Sigmoid colon (tissue), 7 donors: Measurements from ENCODE around the gene CDC42BPA. TPM values are rescaled to one million over a fixed set of nuclear protein-coding genes. Genes with fewer than 3 reads are reported as not detected.
"Not testable (repeated sequence)": the region's sequence is repeated elsewhere in the genome, so short reads cannot be mapped to it uniquely, and the experiment has no call there.

Source experiments
- DNase-seq: peaks from one replicate; pipeline ENCODE4 v3.0.0-alpha.2; 2019
- H3K27ac ChIP-seq, 4 donors: fragments of 200-600 bp; sonication (generic); one replicate each; pipeline ENCODE4 v1.5.1; 2016 to 2019; ENCODE audit warnings: mild to moderate bottlenecking in 1 of 4
- H3K27me3 ChIP-seq, 3 donors: fragments of 200-600 bp; sonication (generic); one replicate each; pipeline ENCODE4 v1.5.1; 2019; ENCODE audit warnings: mild to moderate bottlenecking in 1 of 3
- H3K36me3 ChIP-seq, 4 donors: fragments of 200-600 bp; sonication (generic); one replicate each; pipeline ENCODE4 v1.5.1; 2016 to 2019
- H3K4me1 ChIP-seq, 4 donors: fragments of 200-600 bp; sonication (generic); one replicate each; pipeline ENCODE4 v1.5.1; 2017 to 2019
- H3K4me3 ChIP-seq, 4 donors: fragments of 200-600 bp; sonication (generic); one replicate each; pipeline ENCODE4 v1.5.1; 2017 to 2019; ENCODE audit warnings: mild to moderate bottlenecking in 2 of 4, moderate library complexity in 1 of 4
- H3K9me3 ChIP-seq, 4 donors: fragments of 200-600 bp in 3 of 4; sonication (generic) in 3 of 4; one replicate each; pipeline versions ENCODE4 v1.5.1 to v1.6.1; 2013 to 2019
- EP300 ChIP-seq, 4 donors: sonication (generic); formaldehyde crosslinking; IDR thresholded peaks; one replicate each; pipeline ENCODE4 v1.6.1; 2017; ENCODE audit warnings: antibody characterized with exemption in 4 of 4
- POLR2A ChIP-seq, 2 donors: fragments of 450-650 bp; IDR thresholded peaks; one replicate each; pipeline ENCODE4 v1.6.1; 2016; ENCODE audit warnings: antibody characterized with exemption in 2 of 2, mild to moderate bottlenecking in 2 of 2, moderate library complexity in 2 of 2
- POLR2AphosphoS5 ChIP-seq, 4 donors: sonication (generic); formaldehyde crosslinking; IDR thresholded peaks; one replicate each; pipeline ENCODE4 v1.6.1; 2017; ENCODE audit warnings: antibody characterized with exemption in 4 of 4
- WGBS, 2 donors: extraction: QIAGEN DNeasy Blood & Tissue Kit; methylation state at CpG; one replicate each; pipeline ENCODE4 v1.1.7; 2013; 5-methylcytosine and 5-hydroxymethylcytosine counted together
- intact Hi-C: fragments of 100-400 bp; cut with DNase I; formaldehyde crosslinking; loops from one replicate; pipeline ENCODE4 v1.15.1; 2023
- polyA plus RNA-seq, 3 donors: library from polyadenylated mRNA; stranded (reverse); fragments of 200-250 nt; gene quantifications; one replicate each; pipeline ENCODE4 v1.2.3, GENCODE V29; 2013
- total RNA-seq, 4 donors: library from RNA; depleted of rRNA; stranded (reverse); fragments of >200 nt; gene quantifications; one replicate each; pipeline ENCODE4 v1.1.0, GENCODE V29; 2016
- TF ChIP-seq, protein P1 (sequence below), 4 experiments: fragments of 450-650 bp in 3 of 4; fragments of 200-600 bp in 1 of 4; IDR thresholded peaks; one replicate each; pipeline ENCODE4 v1.5.1; 2016 to 2019; ENCODE audit warnings: antibody characterized with exemption in 4 of 4, mild to moderate bottlenecking in 3 of 4, moderate library complexity in 2 of 4
- donor health status: healthy with polysubstance abuse.
- donor health status: Bipolar disorder and iron deficiency.
- donor health status: healthy.

The CDC42BPA gene
- total and polyA plus RNA-seq, 7 donors: 8.4 to 93.6 (median 60.8) TPM

- Histone ChIP-seq H3K27me3 (no peaks in the 10 kb centered on the region), H3K4me3 (no peak overlapping the region), H3K27ac (no peak overlapping the region), H3K36me3 (peaks cover 4 to 46% (median 12%) of the 10 kb centered on the region in 4 donors), H3K9me3 (no peaks in the 10 kb centered on the region), H3K4me1 (peaks cover 0 to 2% (median 0%) of the 10 kb centered on the region in 4 donors)
- 96 to 97% methylated on average over 8 of the region's 8 CpGs for WGBS, 2 donors
- intact Hi-C loops: no loop called here
- TF ChIP-seq EP300 (IDR thresholded peaks at IDR 0.05): no peak
- TF ChIP-seq POLR2A (IDR thresholded peaks at IDR 0.05): no peak
- TF ChIP-seq POLR2AphosphoS5 (IDR thresholded peaks at IDR 0.05): no peak
- TF ChIP-seq, protein P1, sequence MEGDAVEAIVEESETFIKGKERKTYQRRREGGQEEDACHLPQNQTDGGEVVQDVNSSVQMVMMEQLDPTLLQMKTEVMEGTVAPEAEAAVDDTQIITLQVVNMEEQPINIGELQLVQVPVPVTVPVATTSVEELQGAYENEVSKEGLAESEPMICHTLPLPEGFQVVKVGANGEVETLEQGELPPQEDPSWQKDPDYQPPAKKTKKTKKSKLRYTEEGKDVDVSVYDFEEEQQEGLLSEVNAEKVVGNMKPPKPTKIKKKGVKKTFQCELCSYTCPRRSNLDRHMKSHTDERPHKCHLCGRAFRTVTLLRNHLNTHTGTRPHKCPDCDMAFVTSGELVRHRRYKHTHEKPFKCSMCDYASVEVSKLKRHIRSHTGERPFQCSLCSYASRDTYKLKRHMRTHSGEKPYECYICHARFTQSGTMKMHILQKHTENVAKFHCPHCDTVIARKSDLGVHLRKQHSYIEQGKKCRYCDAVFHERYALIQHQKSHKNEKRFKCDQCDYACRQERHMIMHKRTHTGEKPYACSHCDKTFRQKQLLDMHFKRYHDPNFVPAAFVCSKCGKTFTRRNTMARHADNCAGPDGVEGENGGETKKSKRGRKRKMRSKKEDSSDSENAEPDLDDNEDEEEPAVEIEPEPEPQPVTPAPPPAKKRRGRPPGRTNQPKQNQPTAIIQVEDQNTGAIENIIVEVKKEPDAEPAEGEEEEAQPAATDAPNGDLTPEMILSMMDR (IDR thresholded peaks at IDR 0.05): no peak
- DNase-seq: no peak
These were observed 315.1 kb downstream of the CDC42BPA start for GRCh38 chr1:227003165-227003564.

DNA sequence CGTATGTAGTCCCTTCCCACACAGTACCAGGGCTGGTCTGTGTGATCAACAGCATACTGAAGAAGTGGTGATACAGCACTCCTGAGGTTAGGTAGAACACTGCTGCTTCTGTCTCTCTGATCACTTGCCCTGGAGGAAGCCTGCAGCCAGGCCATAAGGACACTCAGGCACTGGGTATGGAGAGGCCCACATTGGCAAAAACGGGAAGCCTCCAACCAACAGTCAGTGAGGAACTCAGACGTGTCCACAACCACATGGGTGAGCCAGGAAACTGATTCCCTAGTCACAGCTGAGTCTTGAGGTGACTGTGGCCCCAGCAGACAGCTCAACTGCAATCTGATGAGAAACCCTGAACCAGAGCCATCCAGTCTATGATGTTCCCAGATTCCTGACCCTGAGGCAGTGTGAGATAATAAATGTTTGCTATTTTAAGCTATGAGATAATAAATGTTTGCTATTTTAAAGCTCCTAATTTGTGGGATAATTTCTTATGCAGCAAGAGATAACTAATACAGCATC is 315.7 kb downstream of the CDC42BPA start:
- TF ChIP-seq, protein P1 (IDR thresholded peaks at IDR 0.05): no peak
- TF ChIP-seq EP300 (IDR thresholded peaks at IDR 0.05) (no peak), POLR2A (IDR thresholded peaks at IDR 0.05) (no peak), POLR2AphosphoS5 (IDR thresholded peaks at IDR 0.05) (no peak)
- no peak overlapping the region for H3K27ac ChIP-seq
- no peak overlapping the region for H3K4me3 ChIP-seq
- intact Hi-C loops: no loop called here
- H3K36me3 ChIP-seq: peaks cover 4 to 46% (median 12%) of the 10 kb centered on the region in 4 donors
- no peaks in the 10 kb centered on the region for H3K9me3 ChIP-seq
- no peaks in the 10 kb centered on the region for H3K27me3 ChIP-seq
- peaks cover 0 to 2% (median 0%) of the 10 kb centered on the region in 4 donors for H3K4me1 ChIP-seq
- no peak for DNase-seq
- WGBS, 2 donors: 73 to 75% methylated on average over 3 of the region's 3 CpGs

DNA sequence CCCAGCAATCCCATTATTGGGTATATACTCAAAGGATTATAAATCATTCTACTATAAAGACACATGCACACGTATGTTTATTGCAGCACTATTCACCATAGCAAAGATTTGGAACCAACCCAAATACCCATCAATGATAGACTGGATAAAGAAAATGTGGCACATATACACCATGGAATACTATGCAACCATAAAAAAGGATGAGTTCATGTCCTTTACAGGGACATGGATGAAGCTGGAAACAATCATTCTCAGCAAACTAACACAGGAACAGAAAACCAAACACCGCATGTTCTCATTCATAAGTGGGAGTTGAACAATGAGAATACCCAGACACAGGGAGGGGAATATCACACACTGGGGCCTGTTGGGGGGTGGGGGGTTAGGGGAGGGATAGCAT is 318.7 kb downstream of the CDC42BPA start:
- H3K27me3 ChIP-seq, H3K4me3 ChIP-seq, H3K4me1 ChIP-seq, intact Hi-C loops, DNase-seq, H3K27ac ChIP-seq, H3K9me3 ChIP-seq: not testable (repeated sequence)
- 88 to 95% methylated on average over 2 of the region's 2 CpGs for WGBS, 2 donors
- H3K36me3 ChIP-seq: peaks cover 4 to 40% (median 15%) of the 10 kb centered on the region in 4 donors

DNA sequence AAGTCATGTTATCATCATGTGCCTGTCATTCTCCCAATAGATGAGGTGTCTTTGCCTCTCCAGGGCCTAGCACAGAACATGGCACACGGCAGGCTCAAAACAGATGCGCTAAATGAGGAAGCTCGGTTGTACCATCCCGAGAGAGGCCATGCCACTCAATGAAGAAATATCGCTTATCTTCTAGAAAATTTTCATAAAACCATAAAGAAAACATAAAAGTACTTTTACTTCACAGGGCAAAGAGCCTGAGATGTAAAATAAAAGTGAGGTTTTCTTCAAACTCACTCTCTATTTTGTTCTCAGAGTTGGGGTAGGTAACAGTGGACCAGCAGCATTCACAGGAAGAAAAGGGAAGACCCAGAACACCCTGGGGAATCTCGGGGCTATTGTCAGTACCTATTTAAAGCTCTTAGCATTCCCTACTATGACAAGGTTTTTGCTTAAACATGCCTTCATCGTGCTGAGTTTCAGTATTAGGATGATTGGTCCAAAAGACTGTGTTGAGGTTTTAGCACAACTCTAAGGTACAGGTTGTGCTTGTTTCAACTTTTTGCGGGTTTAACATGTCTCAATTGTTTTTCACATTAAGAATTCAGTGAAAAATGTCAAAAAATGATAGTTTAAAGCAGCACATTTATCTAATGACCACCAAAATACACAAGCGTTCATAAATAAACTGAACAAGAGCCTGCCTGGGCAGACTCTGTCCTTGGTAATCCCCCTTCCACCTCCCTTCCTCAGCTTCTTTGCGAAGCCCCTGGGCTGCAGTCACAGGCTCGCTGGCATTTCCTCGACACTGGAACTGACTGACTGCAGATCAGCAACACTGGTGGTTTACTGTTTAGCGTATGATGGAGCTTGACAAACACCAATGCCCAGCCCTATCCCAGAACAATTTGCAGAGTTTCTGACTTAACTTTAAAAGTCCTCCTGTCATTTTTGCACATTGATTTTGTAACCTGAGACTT is 322.6 kb downstream of the CDC42BPA start:
- TF ChIP-seq EP300 (IDR thresholded peaks at IDR 0.05) (no peak), POLR2A (IDR thresholded peaks at IDR 0.05) (no peak), POLR2AphosphoS5 (IDR thresholded peaks at IDR 0.05) (no peak)
- TF ChIP-seq, protein P1 (IDR thresholded peaks at IDR 0.05): no peak
- Histone ChIP-seq H3K9me3 (no peaks in the 10 kb centered on the region), H3K36me3 (peaks cover 0 to 19% (median 3%) of the 10 kb centered on the region in 4 donors), H3K27ac (no peak overlapping the region), H3K4me1 (peaks cover under 1 to 13% (median 6%) of the 10 kb centered on the region in 4 donors), H3K27me3 (no peaks in the 10 kb centered on the region), H3K4me3 (no peak overlapping the region)
- intact Hi-C loops: no loop called here
- WGBS, 2 donors: 87 to 88% methylated on average over 13 of the region's 13 CpGs
- DNase-seq: no peak
